ENCODE results near the gene MRM1. TPM values are rescaled to one million over a fixed set of nuclear protein-coding genes. Genes with fewer than 3 reads are reported as not detected.
"Not testable (repeated sequence)": the region's sequence is repeated elsewhere in the genome, so short reads cannot be mapped to it uniquely, and the experiment has no call there.

MRM1 gene
- total and polyA plus RNA-seq, 2 experiments from 2014 or later: 7.6 to 20.4 TPM

GRCh38 chr17:36602924-36603384, 1.6 kb downstream of the MRM1 start:
- Mint-ChIP-seq H3K4me3 (peak overlapping the region; percentile 87), H3K9me3 (no peaks in the 10 kb centered on the region), H3K27me3 (ENCODE audit: insufficient read depth, low read depth, poor library complexity) (peaks cover 21% of the 10 kb centered on the region), H3K36me3 (ENCODE audit: low read depth) (peaks cover 33% of the 10 kb centered on the region), H3K27ac (no peak overlapping the region), H3K4me1 (peaks cover 25% of the 10 kb centered on the region)
- no peaks in the 10 kb centered on the region for H3K27me3 ChIP-seq (ENCODE audit: insufficient read depth)
- H3K4me1 ChIP-seq (ENCODE audit: insufficient read depth): peaks cover 23% of the 10 kb centered on the region
- no peak overlapping the region for H3K27ac ChIP-seq (ENCODE audit: low read depth)
- peaks cover 22% of the 10 kb centered on the region for H4K20me1 ChIP-seq (replicated peaks; ENCODE audit: insufficient read depth)
- H3K4me2 ChIP-seq: peak overlapping the region; percentile 91
- no peak overlapping the region for H2AFZ ChIP-seq
- TF ChIP-seq ZNF331 (CRISPR knock-in tag; IDR thresholded peaks at IDR 0.05; ENCODE audit: low read depth): no peak
- peak; percentile 75 to 84 for TF ChIP-seq CTCF (conservative IDR thresholded peaks at IDR 0.05; ENCODE audit: low read depth in 2 of 2)
- peaks cover 39% of the 10 kb centered on the region for H3K79me2 ChIP-seq (replicated peaks; ENCODE audit: insufficient read depth)
- no peaks in the 10 kb centered on the region for H3K36me3 ChIP-seq (ENCODE audit: insufficient read depth)
- H3K4me3 ChIP-seq: peak overlapping the region; percentile 92
- peaks cover 16% of the 10 kb centered on the region for H3F3A ChIP-seq (replicated peaks; ENCODE audit: low read depth)
- ATAC-seq: peak; percentile 11
- H3K9me2 ChIP-seq (ENCODE audit: insufficient read depth): no peaks in the 10 kb centered on the region
- peak; percentile 84 for DNase-seq (ENCODE audit: low spot score)

- H3K4me3 Mint-ChIP-seq; H3K4me2 ChIP-seq; H3K9me3 Mint-ChIP-seq; H3K27ac ChIP-seq (ENCODE audit: low read depth); H3K27me3 ChIP-seq (ENCODE audit: insufficient read depth); DNase-seq (ENCODE audit: low spot score); ATAC-seq; H3K4me3 ChIP-seq; H3K9me2 ChIP-seq (ENCODE audit: insufficient read depth); H3K36me3 ChIP-seq (ENCODE audit: insufficient read depth); H3K27ac Mint-ChIP-seq; H2AFZ ChIP-seq: not testable (repeated sequence)
- peaks cover 25% of the 10 kb centered on the region for H4K20me1 ChIP-seq (replicated peaks; ENCODE audit: insufficient read depth)
- peaks cover 25% of the 10 kb centered on the region for H3F3A ChIP-seq (replicated peaks; ENCODE audit: low read depth)
- H3K27me3 Mint-ChIP-seq (ENCODE audit: insufficient read depth, low read depth, poor library complexity): peaks cover 21% of the 10 kb centered on the region
- H3K4me1 ChIP-seq (ENCODE audit: insufficient read depth): peaks cover 29% of the 10 kb centered on the region
- H3K79me2 ChIP-seq (replicated peaks; ENCODE audit: insufficient read depth): peaks cover 39% of the 10 kb centered on the region
- peaks cover 27% of the 10 kb centered on the region for H3K4me1 Mint-ChIP-seq
- H3K36me3 Mint-ChIP-seq (ENCODE audit: low read depth): peaks cover 27% of the 10 kb centered on the region
Observed at GRCh38 chr17:36605028-36605427, 3.6 kb downstream of the MRM1 start.

GRCh38 chr17:36608280-36608679, 6.9 kb downstream of the MRM1 start:
- Mint-ChIP-seq H3K27ac (no peak overlapping the region), H3K36me3 (ENCODE audit: low read depth) (peaks cover 27% of the 10 kb centered on the region), H3K4me3 (no peak overlapping the region), H3K4me1 (peaks cover 27% of the 10 kb centered on the region), H3K9me3 (no peaks in the 10 kb centered on the region), H3K27me3 (ENCODE audit: insufficient read depth, low read depth, poor library complexity) (peaks cover 13% of the 10 kb centered on the region)
- H2AFZ ChIP-seq: no peak overlapping the region
- no peaks in the 10 kb centered on the region for H3K27me3 ChIP-seq (ENCODE audit: insufficient read depth)
- H4K20me1 ChIP-seq (replicated peaks; ENCODE audit: insufficient read depth): peaks cover 24% of the 10 kb centered on the region
- H3K9me2 ChIP-seq (ENCODE audit: insufficient read depth): no peaks in the 10 kb centered on the region
- H3K4me1 ChIP-seq (ENCODE audit: insufficient read depth): peaks cover 17% of the 10 kb centered on the region
- no peak overlapping the region for H3K27ac ChIP-seq (ENCODE audit: low read depth)
- TF ChIP-seq ETS1 (IDR thresholded peaks at IDR 0.05) (no peak), ZNF114 (CRISPR knock-in tag; IDR thresholded peaks at IDR 0.05) (no peak), CREB1 (CRISPR knock-in tag; IDR thresholded peaks at IDR 0.05; ENCODE audit: low read depth) (no peak)
- no peak overlapping the region for H3K4me2 ChIP-seq
- H3K36me3 ChIP-seq (ENCODE audit: insufficient read depth): no peaks in the 10 kb centered on the region
- no peak for DNase-seq (ENCODE audit: low spot score)
- H3K79me2 ChIP-seq (replicated peaks; ENCODE audit: insufficient read depth): peaks cover 28% of the 10 kb centered on the region
- no peak for ATAC-seq
- no peak overlapping the region for H3K4me3 ChIP-seq
- H3F3A ChIP-seq (replicated peaks; ENCODE audit: low read depth): peaks cover 12% of the 10 kb centered on the region; the same call in 1 of the 2 replicates
